GOT3 (cell line): ENCODE data around the gene MAP6.
A peak's percentile ranks its signal among the peaks of the same experiment; 100 is the strongest.

Experiments
- DNase-seq: peaks from one replicate; lab custom pipeline; 2025; ENCODE audit warnings: mixed read lengths; lab: John Stamatoyannopoulos, UW

Gene MAP6

DNA sequence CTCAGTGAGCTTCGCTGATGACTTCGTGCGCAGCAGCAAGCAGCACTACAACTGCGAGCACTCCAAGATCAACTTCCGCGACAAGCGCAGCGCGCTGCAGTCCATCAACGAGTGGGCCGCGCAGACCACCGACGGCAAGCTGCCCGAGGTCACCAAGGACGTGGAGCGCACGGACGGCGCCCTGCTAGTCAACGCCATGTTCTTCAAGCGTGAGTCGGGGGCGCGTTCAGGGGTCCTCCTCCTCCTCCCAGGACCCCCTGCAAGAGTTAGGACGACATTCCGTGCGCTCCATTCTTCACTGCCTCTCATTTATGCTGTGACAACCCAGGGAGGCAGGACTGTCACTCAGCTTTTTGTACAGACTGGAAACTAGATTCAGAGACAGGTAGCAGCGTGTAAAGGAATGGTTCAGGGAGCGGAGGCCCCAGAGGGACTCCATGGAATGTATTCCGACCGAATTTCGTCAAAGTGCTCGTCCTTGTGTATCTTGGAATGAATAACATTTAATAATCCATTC is 102.0 kb downstream of the MAP6 start:
- no peak for DNase-seq

DNA sequence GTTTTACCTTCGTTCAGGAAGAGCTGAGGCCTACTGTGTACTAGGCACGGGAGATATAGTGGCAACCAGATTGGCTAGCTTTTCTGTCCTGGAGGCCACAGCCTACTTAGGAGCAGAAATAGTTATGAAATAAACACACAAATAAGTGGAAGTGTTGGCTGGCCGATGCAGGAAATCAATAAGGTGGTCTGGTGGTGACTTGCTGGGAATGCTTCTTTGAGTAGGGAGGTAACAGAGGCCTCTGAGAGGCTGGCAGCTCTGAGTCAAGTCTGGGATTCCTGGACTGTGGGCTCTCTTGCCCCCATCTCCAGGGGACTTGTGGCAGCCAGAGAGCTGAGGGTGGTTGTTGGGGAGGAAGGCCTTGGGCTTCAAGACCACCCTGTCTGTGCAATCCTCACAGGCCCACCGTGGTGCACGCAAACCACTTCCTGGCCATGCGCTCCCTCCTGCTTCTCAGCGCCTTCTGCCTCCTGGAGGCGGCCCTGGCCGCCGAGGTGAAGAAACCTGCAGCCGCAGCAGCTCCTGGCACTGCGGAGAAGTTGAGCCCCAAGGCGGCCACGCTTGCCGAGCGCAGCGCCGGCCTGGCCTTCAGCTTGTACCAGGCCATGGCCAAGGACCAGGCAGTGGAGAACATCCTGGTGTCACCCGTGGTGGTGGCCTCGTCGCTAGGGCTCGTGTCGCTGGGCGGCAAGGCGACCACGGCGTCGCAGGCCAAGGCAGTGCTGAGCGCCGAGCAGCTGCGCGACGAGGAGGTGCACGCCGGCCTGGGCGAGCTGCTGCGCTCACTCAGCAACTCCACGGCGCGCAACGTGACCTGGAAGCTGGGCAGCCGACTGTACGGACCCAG is 102.7 kb downstream of the MAP6 start:
- DNase-seq = no peak

DNA sequence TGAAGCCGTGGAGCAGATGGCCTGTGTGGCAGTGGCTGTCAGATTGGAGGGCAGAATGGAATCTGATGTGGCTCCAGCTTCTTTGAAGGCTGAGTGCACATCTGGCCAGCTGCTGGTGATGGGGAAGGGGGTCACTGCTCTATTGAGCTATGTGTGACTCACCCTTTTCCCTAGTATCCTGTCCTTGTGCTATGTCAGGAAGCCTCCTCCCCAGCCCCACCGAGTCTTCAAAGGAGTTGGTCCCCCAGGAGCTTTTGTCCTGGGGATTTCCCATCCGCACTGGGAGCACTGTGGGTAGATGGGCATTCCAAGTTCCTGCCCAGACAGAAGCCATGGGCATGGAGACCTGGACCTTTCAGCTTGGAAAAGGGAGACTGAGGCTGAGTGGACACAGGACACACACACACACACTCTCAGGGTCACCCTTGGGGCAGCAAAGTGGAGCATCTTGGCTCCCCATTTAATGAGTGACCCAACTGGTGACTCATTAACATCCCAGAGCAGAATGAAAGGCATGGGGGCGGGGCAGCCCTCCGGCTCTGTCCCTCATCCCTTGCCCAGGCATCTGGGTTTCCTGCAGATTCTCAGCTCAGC is 103.5 kb downstream of the MAP6 start:
- DNase-seq = no peak

DNA sequence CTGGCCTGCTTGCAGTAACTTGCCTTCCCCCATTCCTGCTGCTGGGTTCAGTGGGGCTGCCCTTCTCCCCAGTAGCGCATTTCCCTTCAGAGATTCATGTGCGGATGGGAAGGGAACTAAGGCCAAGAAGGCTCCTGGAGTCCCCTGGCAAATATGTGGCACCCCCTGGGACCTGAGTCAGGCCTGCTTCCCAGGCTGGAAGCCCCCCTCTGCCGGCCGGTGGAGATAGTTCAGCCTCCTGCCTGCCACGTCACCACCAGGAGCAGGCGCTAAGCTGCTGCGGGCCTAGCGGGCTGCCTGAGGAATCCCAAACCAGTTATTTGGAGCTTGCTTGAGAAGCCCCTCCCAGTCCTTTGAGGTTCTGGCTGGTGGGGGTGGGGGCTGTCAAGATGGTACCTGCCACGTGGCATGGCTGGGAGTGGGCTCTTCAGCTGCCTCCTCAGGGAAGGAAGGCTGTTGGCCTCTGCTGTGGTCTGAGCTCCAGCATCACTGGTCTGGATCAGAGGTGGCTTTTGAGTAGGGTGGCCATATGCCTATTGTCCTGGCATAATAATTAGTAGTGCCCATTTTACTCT is 104.8 kb downstream of the MAP6 start:
- DNase-seq = no peak

DNA sequence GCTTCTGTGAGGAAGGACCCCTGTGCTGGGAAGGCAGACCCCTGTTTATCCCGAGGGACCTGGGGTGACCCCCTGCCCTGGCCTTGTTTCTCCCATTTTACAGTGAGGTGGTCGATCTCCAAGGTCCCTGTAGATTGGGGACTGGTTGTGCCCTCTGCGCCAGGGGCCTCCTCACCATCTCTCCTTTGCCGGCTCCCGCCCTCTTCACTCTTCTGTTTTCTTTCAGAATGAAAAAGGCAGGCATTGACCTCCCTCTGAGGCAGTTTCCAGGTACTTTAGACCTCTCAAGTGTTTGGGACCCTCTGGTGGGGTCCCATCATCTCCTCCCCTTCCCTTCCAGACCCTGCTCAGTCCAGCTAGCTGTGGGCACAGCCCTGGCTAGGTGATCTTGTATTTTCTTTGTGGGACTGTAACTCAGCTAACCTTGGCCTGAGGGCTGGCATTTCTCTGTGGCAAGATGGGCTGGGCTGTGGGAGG is 105.3 kb downstream of the MAP6 start:
- DNase-seq = no peak

DNA sequence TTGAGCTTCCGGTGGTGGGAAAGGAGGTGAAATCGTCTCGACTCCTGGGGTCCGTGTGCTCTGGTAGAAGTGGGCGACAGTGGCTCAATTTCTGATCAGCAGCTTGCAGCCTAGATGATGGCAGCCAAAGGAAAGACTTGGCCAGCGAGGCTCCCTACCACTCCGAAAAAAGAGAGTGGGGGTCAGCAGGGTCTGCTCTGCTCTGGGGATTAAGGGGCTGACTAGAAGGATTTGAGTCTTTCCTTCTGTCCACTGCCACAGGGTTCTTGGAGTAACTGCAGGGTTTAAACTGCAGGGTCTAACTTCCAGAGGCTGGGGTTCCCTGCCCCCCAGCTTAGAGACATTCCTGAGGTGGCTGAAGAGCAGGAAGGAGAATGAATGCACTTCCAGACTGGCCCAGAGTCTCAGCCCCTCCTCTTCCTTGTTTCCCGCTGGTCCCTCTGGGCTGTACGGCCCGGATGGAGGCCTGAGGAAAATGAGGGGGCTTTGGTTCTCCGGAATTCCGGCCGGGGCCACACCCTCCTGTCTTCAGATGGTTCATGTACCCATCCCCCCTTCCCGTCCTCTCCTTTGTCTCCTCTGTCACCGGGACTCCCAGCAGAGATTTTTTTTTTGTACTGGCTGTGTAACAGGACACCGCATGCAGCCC is 105.9 kb downstream of the MAP6 start:
- DNase-seq = no peak

DNA sequence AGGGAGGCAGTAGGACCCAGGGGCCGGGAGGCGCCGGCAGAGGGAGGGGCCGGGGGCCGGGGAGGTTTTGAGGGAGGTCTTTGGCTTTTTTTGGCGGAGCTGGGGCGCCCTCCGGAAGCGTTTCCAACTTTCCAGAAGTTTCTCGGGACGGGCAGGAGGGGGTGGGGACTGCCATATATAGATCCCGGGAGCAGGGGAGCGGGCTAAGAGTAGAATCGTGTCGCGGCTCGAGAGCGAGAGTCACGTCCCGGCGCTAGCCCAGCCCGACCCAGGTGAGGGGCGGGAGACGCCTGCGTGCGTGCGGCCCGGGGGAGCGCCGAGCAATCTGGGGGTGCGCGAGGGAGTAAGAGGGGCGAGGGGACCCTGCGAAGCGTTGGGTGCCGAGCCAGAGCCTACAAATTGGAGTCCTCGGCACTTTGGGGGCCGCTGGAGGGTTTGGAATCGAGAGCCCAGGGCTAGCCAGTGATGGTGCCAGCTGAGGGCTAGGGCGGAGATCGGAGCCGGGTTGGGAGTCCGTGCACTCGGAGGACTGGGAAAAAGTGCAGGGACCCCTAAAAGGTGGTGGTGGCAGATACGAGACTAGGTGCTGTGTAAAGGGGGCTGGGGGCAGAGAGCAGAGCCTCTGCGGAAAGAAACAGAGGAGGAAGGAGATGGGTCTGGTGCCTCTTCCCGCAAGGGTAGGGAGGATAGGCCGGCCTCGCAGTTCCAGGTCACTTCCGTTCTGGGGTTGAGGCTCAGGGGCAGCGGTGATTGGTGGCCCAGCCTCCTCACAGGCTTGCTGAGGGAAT is 106.6 kb downstream of the MAP6 start, which contains the start of gene SERPINH1:
Gene SERPINH1 (plus strand): TSS at position 206 of the 788 bp plus-strand sequence. CDS start 4,097 bp downstream, outside the sequence.
- peak; percentile 28 for DNase-seq

DNA sequence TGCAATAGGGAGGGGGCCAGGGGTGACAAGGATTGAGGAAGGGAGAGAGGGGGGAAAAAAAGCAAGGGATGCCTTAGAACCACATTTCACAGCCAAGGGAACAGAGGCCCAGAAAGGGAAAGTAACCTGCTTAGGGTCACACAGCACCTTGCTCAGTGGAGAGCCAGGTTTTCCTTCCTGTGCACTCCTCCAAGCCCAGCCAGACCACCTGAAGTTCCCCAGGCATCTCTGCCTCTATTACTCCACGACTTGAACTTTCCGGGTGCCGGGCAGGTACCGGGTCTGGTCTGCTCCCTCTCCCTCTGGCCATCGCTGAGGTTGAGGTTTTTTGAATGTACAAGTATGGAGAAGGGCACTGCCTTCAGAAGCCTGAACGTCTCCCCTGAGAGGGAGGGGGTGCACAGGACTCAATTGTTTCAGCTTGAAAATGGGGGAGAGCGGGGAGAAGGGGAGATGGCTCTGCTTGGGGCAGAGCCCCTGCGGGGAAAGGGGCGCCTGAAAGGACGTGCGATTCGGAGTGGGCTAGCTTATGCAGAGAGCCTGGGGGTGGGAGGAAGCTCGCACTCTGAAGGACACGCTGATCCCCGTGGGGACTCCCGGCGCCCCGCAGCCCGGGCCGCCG is 107.3 kb downstream of the MAP6 start:
- no peak for DNase-seq

DNA sequence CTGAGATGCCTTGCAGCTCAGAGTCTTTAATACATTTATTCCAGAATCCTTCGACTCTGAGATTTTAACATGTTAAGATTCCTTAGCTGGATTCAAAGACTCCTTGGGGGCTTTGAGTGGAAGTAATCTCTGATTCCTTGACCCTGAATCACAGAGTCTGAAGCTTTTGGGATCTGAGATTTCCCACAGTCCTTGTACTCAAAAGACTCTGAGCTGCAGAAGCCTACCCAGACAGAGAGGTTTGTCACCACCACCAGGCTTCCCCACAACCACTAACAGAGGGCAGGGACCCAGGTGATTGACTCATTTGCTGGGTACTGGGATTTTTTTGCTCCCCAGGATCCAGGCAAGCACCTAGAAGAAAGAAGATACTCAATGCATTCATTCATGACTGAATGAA is 108.2 kb downstream of the MAP6 start:
- no peak for DNase-seq

DNA sequence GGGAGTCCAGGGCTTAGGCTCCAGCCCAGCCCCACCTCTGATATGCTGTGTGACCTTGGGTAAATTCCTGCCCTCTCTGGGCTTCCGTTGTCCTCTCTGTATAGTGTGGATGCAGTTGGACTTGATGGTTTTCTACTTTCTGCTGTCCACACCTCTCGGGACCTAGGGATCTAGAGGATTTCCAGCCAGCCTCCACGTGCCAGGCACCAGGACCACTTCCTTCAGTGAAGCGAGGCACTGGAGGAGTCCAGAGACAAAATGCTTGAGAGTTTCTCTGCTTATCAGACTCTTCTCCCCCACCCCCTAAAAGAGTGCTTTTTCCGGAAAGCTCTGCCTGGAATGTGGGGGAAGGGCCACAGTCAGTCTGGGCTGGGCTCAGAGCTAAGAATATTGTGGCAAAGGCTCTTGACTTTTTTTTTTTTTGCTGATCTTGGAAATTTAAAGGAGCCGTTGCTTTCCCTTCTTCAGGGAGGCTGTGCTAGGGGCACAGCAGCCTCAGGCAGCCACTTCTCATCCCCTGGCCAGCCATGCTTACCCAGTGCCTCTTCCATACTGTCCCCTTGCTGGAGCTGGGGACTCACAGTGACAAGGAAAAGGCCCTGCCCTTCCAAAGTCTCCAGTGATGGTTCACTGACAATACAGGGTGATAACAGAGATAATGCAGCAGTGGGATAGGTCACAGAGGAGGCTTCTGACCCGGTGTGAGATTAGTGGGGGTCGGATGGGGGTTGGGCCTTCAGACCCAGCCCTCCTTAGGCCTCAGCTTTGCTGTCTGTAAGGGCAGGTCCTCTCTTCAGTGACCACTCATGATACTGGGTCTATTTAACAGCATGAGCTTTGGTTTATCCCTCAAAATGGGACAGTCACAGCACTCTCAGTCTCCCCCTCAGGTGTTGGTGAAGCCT is 109.6 kb downstream of the MAP6 start:
- no peak for DNase-seq

DNA sequence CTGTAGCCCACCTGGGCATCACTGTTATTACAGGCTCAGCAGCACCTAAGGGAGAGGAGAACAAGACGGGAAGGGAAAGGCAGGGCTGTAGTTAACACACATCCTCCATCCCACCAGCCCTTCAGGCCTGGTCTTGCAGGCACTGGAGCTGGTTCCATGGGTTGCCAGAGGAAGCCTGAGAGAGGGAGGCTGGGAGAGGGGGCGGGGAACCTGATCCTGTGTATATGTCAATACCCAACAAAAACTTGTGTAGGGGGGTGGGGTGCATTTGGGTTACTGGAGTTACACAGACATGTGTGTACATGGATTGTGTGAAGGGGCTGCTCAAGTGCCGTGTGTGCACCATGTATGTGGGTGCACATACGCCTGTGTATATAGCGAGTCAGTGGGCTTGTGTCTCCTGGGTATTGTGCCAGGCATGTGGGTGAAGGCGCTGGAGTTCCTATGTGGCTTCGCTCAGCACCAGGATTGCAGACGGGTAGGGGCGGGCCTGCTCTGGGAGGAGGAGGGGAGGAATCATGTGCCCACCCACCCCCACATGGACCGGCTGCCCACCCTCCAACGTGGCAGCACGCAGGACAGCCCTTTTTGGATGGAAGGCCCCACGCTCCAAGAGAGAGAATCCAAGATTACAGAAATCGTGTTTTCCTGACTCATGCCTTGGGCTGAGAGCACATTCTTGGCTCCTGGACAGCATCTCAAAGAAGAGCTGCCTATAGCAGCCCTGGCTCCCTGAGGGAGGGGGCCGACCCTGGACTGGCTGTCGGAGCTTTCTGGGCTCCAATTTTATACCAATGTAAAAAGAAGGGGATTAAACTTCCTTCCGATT is 111.0 kb downstream of the MAP6 start:
- DNase-seq = no peak

DNA sequence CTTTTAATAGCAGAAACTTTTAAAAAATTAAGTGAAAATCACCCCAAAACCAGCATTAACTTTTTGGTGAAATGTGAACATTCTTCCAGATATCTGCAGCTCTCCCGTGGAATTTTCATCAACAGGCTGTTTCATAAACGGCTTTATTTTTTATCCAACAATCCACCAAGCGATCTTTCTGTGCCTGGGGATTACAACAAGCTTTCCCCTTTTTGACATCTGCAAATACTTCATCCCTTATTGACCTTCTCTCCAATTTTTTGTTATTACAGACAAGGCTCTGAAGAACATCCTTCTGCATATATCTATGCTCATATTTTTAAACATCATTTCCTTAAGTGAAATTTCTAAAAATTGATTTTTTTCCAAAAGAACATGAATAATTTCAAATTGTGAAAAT is 112.6 kb downstream of the MAP6 start:
- DNase-seq = no peak

DNA sequence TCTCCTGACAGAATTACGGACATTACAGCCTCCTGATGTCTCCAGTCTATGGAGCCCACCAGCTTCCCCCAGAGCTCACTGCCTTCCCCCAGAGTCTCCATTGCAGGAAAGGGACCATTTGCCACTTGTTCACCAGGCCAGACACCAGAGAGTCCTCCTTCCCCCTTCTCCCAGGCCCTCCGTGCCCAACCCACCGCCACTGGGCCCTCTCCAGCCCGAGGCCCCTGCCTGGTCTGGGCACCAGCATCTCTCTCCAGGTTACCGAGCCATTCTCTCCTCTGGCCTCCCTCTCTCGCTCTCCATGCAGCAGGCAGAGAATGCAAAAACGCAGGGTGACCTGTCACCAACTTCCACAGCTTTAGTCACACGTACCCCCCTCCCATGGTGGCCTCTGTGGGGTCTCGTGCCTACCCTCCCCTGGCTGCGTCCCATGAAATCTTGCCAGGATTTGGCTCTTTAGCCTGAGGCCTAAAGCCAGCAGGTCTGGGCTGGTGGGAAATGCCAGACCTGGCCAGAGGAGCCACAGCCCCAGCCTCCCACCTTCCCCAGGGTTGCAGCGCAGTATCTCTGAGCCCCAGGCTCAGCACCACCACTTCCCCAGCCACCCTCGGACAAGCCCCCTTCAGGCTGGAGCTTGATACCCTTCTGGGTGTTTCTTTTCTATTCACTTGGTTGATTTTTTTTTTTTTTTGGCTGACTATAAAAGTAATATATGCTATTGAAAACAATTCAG is 113.6 kb downstream of the MAP6 start:
- DNase-seq = no peak

DNA sequence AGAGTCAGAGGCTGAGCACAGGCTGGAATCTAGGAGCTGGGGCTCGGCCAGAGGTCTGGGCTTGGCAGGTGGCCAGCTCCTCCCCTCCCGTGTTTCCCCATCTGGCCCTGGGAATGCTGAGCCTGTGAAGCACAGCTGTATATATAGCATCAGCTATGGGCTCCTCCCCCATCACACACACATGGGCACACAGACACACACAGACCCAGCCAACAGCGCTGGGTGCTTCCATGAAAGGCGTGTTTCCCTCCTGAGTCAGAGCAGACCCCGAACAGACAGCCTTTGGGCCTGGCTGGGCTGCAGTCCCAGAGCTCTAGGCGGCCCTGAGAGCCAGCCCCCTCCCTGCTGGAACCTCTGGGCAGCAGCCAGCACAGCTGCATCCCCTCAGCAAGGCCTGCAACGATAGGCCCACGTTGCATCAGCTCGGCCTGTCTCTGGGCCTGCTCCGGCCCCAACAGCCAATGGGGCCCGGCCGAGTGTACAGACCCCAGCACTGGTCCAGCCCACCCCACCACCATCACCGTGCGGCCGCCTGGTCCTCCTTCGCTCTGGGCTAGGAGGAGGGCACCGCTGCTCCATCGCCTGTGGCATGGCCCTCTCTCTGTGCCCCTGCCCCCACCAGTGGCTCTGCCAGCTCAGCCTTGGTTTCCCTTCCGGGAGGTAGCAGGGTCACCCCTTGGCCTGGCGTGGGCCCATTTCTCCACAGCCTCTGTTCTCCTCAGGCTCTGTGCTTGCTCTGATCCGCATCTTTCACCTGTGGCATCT is 114.4 kb downstream of the MAP6 start:
- no peak for DNase-seq

DNA sequence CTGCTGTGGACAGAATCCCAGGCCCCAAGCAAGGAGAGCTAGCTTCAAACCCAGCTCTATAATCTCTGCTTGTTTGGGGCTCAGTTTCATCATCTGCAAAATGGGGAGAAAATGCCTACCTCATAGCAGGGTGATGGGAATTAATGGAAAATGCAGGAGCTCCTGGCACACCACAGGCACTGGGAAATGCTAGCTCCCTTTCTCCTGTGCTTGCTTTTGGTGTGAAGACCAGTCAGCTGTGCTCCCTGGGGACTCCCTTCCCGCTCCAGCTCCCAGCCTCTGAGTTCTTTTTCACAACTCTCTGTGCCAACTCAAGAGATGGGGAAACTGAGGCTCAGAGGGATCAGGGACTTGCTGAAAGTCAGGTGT is 115.0 kb downstream of the MAP6 start:
- no peak for DNase-seq

DNA sequence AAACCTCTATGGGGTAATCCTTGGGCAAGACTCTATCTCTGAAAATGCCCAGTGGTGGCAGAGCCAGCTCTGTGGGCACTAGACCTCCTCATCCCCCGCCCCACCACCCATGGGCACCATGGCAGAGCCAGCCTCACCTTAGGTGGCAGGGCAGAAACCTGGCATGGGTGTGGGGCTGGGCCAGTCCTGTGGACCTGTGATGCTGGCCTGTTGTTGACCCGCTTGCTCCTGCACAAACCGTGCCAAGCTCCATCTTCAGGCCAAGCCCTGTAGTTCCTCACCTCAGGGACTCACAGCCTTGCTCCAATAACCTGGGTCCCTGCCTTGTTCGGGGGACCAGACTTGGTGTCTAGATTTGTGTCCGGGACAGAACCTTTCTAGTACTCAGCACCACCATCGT is 115.7 kb downstream of the MAP6 start:
- no peak for DNase-seq

DNA sequence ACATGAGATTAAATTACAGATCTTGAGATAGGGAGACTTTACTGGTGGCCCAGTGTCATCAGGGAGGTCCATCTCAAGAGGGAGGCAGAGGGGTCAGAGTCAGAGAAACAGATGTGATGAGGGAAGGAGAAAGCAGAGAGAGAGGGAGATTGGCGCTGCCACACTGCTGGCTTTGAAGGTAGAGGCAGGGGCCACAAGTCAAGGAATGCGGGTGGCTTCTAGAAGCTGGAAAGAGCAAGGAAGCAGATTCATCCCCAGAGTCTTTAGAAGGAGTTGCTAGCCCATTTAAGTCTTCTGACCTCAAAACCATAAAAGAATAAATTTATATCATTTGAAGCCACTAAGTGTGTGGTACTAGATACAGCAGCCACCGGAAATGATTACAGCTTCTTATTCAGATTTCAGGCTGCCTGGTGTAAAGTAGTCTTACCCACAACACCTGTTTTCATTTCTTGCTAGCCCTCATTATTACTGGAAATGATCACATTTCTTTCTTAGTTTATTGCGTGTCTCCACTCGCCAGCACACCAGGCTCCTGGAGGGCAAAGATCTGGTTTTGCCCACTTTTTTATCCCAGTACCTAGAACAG is 119.4 kb downstream of the MAP6 start:
- DNase-seq = no peak
